ENCODE data around the gene CRTC3.

The CRTC3 gene

GRCh38 chr15:90564051-90564450 lies 34.3 kb downstream of the CRTC3 start:
- DNase-seq (ENCODE audit: low spot score), result no peak

- no peak for DNase-seq (ENCODE audit: low spot score)
Observed at GRCh38 chr15:90564590-90564989, 34.9 kb downstream of the CRTC3 start.

- DNase-seq (ENCODE audit: low spot score), result no peak
Observed at GRCh38 chr15:90565866-90566265, 36.1 kb downstream of the CRTC3 start.

- no peak for DNase-seq (ENCODE audit: low spot score)
Observed at GRCh38 chr15:90570643-90571042, 40.9 kb downstream of the CRTC3 start.

GRCh38 chr15:90571063-90571541 lies 41.4 kb downstream of the CRTC3 start:
- peak; percentile 37 for DNase-seq (ENCODE audit: low spot score)

- no peak for DNase-seq (ENCODE audit: low spot score)
Observed at GRCh38 chr15:90572893-90573292, 43.2 kb downstream of the CRTC3 start.

GRCh38 chr15:90576711-90577389 lies 47.1 kb downstream of the CRTC3 start:
- no peak for DNase-seq (ENCODE audit: low spot score)

- no peak for DNase-seq (ENCODE audit: low spot score)
Observed at GRCh38 chr15:90579213-90579612, 49.5 kb downstream of the CRTC3 start.

GRCh38 chr15:90580099-90580498 lies 50.4 kb downstream of the CRTC3 start:
- no peak for DNase-seq (ENCODE audit: low spot score)

GRCh38 chr15:90580541-90580940 lies 50.8 kb downstream of the CRTC3 start:
- DNase-seq (ENCODE audit: low spot score), result no peak

- no peak for DNase-seq (ENCODE audit: low spot score)
Observed at GRCh38 chr15:90580946-90581345, 51.2 kb downstream of the CRTC3 start.

- DNase-seq (ENCODE audit: low spot score), result no peak
Observed at GRCh38 chr15:90581771-90582352, 52.1 kb downstream of the CRTC3 start.

- no peak for DNase-seq (ENCODE audit: low spot score)
Observed at GRCh38 chr15:90582553-90582952, 52.8 kb downstream of the CRTC3 start.

- DNase-seq (ENCODE audit: low spot score), result no peak
Observed at GRCh38 chr15:90583471-90584252, 53.9 kb downstream of the CRTC3 start.

GRCh38 chr15:90584841-90585240 lies 55.1 kb downstream of the CRTC3 start:
- no peak for DNase-seq (ENCODE audit: low spot score)

- DNase-seq (ENCODE audit: low spot score), result no peak
Observed at GRCh38 chr15:90585863-90586262, 56.1 kb downstream of the CRTC3 start.

GRCh38 chr15:90586948-90587347 lies 57.2 kb downstream of the CRTC3 start:
- DNase-seq (ENCODE audit: low spot score), result no peak

GRCh38 chr15:90588427-90588826 lies 58.7 kb downstream of the CRTC3 start:
- DNase-seq (ENCODE audit: low spot score), result no peak

- DNase-seq (ENCODE audit: low spot score), result no peak
Observed at GRCh38 chr15:90591524-90591923, 61.8 kb downstream of the CRTC3 start.

- DNase-seq (ENCODE audit: low spot score), result peak; percentile 81
Observed at GRCh38 chr15:90592131-90592881, 62.6 kb downstream of the CRTC3 start.

- DNase-seq (ENCODE audit: low spot score), result no peak
Observed at GRCh38 chr15:90593499-90594158, 63.9 kb downstream of the CRTC3 start.

- DNase-seq (ENCODE audit: low spot score), result peak; percentile 41
Observed at GRCh38 chr15:90594301-90594738, 64.6 kb downstream of the CRTC3 start.
